ENCODE data around the gene SMIM7. TPM values are rescaled to one million over a fixed set of nuclear protein-coding genes. Genes with fewer than 3 reads are reported as not detected.
A peak's percentile ranks its signal among the peaks of the same experiment; 100 is the strongest.

The SMIM7 gene
- total and polyA plus RNA-seq, 12 donors, result 32.0 to 68.1 (median 39.2) TPM

DNA sequence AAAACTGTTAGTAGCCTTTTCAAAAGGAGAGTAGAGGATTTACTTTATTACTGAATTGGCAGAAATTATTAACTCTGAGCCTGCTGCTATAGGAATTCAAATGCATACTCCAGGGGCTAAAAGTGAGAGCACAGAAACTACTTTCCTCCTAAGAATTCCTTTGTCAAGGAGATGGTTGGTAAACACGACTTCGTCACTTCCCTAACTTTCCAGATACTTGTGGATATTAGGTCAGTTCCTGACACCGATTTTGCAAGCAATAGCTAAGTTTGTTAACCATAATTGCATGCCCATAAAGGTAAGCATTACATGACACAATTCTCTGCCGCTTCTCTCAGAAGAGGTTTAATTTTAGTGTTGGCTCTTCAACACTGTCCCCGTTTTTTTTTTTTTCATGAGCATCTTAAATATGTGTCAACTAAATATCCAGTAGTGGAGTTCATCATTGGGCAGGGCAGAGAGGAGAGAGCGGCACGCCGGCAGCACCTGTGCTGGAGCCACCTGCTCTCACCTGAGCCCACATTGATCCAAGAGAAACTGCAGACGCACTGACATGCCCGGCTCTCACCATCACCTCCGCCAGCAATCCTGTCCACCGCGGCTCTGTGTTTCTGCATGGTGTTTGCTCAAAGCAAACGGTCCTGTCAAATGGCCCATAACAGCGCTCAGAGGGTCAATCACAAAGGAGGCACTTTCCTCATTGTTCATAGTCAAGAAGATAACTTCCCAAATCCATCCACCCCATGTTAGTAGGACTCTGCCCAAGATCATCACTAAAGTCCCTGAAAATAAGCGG is 34.6 kb downstream of the SMIM7 start:
- TF ChIP-seq, protein P1, sequence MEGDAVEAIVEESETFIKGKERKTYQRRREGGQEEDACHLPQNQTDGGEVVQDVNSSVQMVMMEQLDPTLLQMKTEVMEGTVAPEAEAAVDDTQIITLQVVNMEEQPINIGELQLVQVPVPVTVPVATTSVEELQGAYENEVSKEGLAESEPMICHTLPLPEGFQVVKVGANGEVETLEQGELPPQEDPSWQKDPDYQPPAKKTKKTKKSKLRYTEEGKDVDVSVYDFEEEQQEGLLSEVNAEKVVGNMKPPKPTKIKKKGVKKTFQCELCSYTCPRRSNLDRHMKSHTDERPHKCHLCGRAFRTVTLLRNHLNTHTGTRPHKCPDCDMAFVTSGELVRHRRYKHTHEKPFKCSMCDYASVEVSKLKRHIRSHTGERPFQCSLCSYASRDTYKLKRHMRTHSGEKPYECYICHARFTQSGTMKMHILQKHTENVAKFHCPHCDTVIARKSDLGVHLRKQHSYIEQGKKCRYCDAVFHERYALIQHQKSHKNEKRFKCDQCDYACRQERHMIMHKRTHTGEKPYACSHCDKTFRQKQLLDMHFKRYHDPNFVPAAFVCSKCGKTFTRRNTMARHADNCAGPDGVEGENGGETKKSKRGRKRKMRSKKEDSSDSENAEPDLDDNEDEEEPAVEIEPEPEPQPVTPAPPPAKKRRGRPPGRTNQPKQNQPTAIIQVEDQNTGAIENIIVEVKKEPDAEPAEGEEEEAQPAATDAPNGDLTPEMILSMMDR (IDR thresholded peaks at IDR 0.05), result no peak
- H3K36me3 ChIP-seq, result peaks cover 0 to 28% (median 0%) of the 10 kb centered on the region in 9 donors
- H3K4me1 ChIP-seq, result peaks cover 0 to 83% (median 62%) of the 10 kb centered on the region in 9 donors
- ATAC-seq (no peak), DNase-seq (no peak)
- intact Hi-C loops (cut with DNase I), result loop anchor here (5.0 to 10.0 kb wide), 4 partner anchors 33 to 53 kb away; partner anchors contain the start of gene SLC35E1 (in 9 of the 10)
- peak overlapping the region in 1 of 10 donors; percentile 6 for H3K4me3 ChIP-seq
- no peaks in the 10 kb centered on the region for H3K9me3 ChIP-seq
- 67 to 75% methylated on average over 16 of the region's 16 CpGs for WGBS, 2 donors
- H3K27me3 ChIP-seq, result no peaks in the 10 kb centered on the region
- peak overlapping the region in 4 of 10 donors; percentile 17 to 58 (median 28) for H3K27ac ChIP-seq

DNA sequence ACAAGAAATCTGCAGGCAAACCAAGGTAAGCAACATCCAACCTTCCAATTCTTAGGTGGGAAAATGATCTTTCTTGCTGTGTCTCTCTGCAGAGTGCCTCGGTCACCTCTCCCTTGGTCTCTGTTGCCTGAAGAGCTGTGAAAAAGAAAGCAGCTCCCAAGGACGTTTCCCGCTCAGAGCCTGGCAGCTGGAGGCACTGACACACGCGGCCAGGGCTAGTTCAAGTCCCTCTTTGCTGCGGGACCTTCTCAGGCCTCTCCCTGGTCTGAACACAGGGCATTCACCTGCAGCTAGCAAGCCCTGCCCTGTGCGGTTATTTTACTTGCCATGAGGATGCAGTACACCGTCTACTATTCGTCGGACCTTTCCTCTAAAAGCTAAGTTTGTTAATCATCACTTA is 35.7 kb downstream of the SMIM7 start:
- no peaks in the 10 kb centered on the region for H3K27me3 ChIP-seq
- peak overlapping the region in 1 of 10 donors; percentile 17 for H3K27ac ChIP-seq
- no peaks in the 10 kb centered on the region for H3K9me3 ChIP-seq
- 71 to 78% methylated on average over 10 of the region's 10 CpGs for WGBS, 2 donors
- peaks cover 0 to 28% (median 0%) of the 10 kb centered on the region in 9 donors for H3K36me3 ChIP-seq
- TF ChIP-seq, protein P1 (IDR thresholded peaks at IDR 0.05), result no peak
- no peak overlapping the region for H3K4me3 ChIP-seq
- no peak for DNase-seq
- H3K4me1 ChIP-seq, result peaks cover 7 to 83% (median 65%) of the 10 kb centered on the region in 9 donors
- no peak for ATAC-seq
- intact Hi-C loops (cut with DNase I), result loop anchor here in 7 of 10 donors (1.0 to 10.0 kb wide), 3 partner anchors 21 to 52 kb away; partner anchors contain the start of gene SLC35E1 (in 6 of the 7)

DNA sequence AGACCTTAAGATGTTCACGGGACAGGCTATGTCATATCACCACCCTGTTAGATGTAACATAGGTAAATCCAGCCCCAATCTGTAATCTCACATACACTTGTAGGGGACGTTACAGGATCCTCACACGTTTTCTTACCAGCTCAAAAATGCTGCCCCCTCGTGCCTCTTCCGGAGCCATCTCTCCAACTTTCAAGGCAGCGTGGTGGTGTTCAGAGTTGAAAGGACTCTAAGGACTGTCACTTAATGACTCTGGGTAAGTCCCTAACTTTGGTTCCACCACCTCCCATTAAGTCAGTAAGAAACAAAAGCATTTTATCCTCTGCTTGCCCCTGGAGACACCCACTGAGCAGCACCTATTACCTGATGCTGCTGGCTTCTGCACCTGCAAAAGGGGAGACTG is 36.4 kb downstream of the SMIM7 start:
- peaks cover 0 to 28% (median 0%) of the 10 kb centered on the region in 9 donors for H3K36me3 ChIP-seq
- no peaks in the 10 kb centered on the region for H3K9me3 ChIP-seq
- H3K27me3 ChIP-seq, result no peaks in the 10 kb centered on the region
- ATAC-seq, result no peak
- H3K4me1 ChIP-seq, result peaks cover 11 to 83% (median 69%) of the 10 kb centered on the region in 9 donors
- DNase-seq, result no peak
- intact Hi-C loops (cut with DNase I), result loop anchor here in 6 of 10 donors (5.0 to 10.0 kb wide), 2 partner anchors 49 to 51 kb away; partner anchors contain the start of gene SLC35E1 (in 6 of the 6)
- WGBS, 2 donors, result 73 to 74% methylated on average over 6 of the region's 6 CpGs
- no peak overlapping the region for H3K4me3 ChIP-seq
- TF ChIP-seq, protein P1 (IDR thresholded peaks at IDR 0.05), result no peak
- H3K27ac ChIP-seq, result no peak overlapping the region

DNA sequence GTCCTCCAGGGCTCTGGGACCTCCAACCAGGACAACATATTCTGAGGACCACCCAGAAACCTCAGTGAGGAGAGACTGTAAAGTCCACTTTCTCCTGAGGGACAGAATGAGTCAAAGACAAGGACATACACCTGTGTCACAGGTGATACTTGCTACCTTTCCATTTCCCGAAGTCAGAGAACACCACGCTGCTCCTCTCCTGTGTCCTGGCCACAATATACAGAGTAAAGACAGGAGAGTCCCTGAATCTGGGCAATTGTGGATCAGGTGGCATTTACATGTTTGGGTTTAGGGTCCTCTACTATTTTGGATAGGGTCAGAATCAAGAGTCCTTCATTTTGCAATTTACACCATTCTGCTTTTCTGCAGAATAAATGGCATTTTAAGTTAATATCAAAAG is 36.9 kb downstream of the SMIM7 start:
- Histone ChIP-seq H3K4me1 (peaks cover 11 to 88% (median 69%) of the 10 kb centered on the region in 9 donors), H3K4me3 (no peak overlapping the region), H3K27ac (no peak overlapping the region), H3K27me3 (no peaks in the 10 kb centered on the region), H3K36me3 (peaks cover 0 to 28% (median 0%) of the 10 kb centered on the region in 9 donors), H3K9me3 (no peaks in the 10 kb centered on the region)
- 96 to 97% methylated on average over 2 of the region's 2 CpGs for WGBS, 2 donors
- TF ChIP-seq, protein P1 (IDR thresholded peaks at IDR 0.05), result no peak
- DNase-seq (no peak), ATAC-seq (no peak)
- intact Hi-C loops (cut with DNase I), result loop anchor here in 6 of 10 donors (5.0 to 10.0 kb wide), 2 partner anchors 48 to 51 kb away; partner anchors contain the start of gene SLC35E1 (in 6 of the 6)
